Skin of body (tissue), 2 donors: ENCODE results near the gene PCED1B. TPM values are rescaled to one million over a fixed set of nuclear protein-coding genes. Genes with fewer than 3 reads are reported as not detected.

Source experiments
- DNase-seq: peaks from one replicate; lab custom pipeline; 2025; lab: John Stamatoyannopoulos, UW
- total RNA-seq: library from RNA; depleted of rRNA; stranded (reverse); fragments of >200 nt; gene quantifications from one replicate; pipeline ENCODE4 v1.2.3, GENCODE V29; 2014

PCED1B gene
- total RNA-seq, 1 donor from 2014 or later: 0.49 TPM

- no peak for DNase-seq
These were observed 41.3 kb downstream of the PCED1B start for GRCh38 chr12:47120736-47121135.

DNA sequence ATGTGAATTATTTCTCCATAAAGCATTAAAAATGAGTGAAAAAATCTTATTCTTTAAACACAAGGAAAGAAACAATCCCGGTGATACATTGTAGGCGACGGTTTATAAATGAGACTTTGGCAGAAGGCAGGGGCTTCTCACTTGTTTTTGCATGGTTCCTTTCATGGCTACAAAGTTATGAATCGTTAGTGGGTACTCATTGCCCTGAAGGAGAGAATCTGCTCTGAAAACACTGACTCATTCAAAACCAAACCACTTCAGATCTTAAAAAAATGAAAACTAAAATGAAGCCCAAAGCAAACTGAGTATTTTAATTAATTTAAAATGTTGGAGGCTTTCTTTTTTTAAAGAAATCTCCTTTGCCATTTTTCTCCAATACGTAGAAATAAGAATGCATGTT is 41.7 kb downstream of the PCED1B start:
- no peak for DNase-seq

DNA sequence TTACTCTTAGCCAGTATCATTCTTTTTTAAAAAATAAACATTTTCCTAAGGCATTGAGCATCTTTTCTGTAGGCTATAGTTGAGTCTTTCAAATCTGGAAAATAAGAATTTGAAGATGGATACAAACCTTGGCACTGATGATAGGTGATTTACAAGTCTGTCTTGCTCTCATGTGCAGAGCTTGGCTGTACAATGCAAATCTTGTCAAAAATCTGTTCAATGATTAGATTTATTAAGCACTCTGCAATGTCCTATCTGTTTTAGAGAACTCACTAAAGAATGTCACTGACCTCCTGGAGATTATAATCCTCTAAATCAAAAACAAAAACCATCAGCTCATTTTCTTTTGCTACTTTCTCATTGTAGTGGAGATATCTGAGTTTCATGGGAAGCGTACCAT is 43.2 kb downstream of the PCED1B start:
- DNase-seq: peak; percentile 61

DNA sequence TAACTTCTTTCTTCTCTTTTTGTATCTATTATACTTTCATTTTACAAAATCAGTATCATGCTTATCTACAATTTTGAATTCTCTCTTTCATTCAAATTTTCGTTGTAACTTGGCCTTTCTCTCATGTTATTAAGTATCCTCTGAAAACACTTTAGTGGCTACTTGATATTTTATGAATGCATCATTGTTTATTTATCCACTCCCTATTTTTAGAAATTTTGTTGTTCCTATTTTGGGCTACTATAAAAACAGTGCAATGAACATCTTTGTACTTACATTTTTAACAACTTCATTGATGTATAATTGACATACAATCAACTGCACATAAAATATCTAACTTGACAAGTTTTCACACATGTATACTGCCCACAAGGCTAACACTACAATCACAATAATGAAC is 44.3 kb downstream of the PCED1B start:
- no peak for DNase-seq

GRCh38 chr12:47124451-47124850 is 45.0 kb downstream of the PCED1B start:
- no peak for DNase-seq

DNA sequence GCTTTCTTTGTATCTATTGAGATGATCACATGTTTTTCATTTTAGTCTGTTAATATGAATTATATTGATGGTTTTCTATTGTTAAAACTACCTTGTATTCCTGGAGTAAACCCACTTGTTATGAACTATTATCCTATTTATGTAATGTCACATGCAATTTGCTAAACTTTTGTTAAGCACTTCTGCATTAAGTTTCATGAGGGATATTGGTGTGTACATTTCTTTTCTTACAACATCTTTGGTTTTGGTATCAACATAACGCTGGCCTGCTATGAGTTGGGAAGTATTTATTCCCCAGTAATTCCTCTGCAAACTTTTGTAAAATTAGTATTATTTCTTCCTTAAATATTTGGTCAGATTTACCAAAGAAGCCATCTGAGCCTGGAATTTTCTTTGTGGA is 46.8 kb downstream of the PCED1B start:
- no peak for DNase-seq

- no peak for DNase-seq
These were observed 51.6 kb downstream of the PCED1B start for GRCh38 chr12:47131011-47131410.

DNA sequence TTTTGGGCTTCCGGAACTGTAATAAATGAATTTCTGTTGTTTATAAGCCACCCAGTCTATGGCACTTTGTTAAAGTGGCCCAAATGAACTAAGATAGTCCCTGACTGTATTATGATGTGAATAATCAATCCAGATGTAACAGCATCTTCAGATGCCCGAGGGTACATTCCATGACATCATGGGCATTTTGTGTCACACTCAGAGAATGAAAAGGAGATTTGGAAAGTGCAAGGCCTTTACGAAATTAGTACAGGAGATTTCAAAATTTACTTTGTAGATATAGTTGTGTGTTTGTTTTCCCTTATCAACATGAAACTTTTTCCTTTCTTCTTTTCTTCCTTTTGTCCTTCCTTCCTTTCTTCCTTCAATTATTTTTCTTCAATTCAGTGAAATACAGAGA is 54.6 kb downstream of the PCED1B start:
- DNase-seq: no peak

DNA sequence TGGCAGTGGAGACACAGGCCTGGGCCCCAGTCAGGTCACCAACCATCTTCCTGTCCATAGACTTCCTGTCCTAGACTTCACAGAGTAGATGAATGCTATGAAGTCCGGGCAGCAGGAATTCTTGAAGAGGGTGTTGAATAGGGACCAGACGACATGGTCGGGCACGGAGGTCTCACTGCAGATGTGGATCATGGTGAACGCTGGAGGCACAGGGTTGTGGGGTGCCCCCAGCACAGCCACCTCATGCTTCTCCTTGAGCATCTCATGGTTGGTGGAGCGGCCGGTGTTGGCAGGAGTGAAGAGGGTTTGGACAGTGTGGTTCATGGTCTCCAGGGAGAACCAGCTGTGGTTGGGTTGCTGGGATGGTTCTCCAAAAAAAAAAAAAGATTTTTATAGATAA is 56.2 kb downstream of the PCED1B start:
- no peak for DNase-seq

DNA sequence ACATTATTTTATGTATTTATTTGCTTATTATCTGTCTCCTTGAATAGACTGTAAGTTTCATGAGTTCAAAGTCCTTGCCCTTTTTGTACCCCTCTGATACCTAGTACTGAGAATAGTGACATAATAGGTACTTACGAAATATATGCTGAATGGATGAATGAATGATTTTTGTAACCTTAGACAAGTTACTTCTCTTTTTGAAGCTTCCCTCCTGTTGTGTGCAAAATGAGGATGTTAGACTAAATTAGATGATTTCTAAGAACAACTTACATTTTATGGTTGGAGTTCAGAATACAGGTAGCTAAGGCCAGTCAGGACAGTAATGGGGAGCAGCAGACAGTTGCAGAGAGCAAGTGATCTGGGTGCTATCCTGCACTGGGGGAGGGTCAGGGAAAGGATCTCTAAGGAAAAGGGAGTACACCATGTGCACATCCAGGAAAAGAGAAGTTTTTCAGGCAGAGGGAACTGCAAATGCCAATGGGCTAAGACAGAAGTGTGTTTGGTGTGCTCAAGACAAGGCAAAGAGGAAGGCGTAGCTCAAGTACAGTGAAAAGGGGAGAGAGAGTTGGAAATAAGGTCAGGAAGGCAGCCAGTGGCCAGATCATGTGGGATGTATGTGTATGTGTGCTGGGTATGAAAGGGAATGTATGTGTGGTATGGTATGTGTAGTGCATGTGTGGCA is 59.7 kb downstream of the PCED1B start:
- no peak for DNase-seq

- no peak for DNase-seq
These were observed 62.0 kb downstream of the PCED1B start for GRCh38 chr12:47141459-47141858.

- no peak for DNase-seq
These were observed 65.3 kb downstream of the PCED1B start for GRCh38 chr12:47144769-47145168.

GRCh38 chr12:47145188-47145587 is 65.8 kb downstream of the PCED1B start:
- DNase-seq: no peak

DNA sequence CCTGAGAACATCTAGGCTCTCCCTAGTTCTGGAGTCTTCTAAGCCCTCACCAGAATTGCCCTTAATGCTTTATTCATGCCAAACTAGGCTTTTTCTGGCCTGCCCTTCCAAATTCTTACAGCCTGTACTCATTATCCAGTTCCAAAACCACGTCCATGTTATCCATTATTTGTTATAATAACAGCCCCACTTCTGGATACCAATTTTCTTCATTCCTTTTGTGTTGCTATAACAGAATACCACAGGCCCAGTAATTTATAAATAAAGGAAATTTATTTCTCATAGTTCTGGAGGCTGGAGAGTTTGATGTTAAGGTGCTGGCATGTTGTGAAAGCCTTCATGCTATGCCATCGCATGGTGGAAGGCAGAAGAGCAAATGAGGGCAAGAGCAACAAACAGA is 68.3 kb downstream of the PCED1B start:
- DNase-seq: no peak

DNA sequence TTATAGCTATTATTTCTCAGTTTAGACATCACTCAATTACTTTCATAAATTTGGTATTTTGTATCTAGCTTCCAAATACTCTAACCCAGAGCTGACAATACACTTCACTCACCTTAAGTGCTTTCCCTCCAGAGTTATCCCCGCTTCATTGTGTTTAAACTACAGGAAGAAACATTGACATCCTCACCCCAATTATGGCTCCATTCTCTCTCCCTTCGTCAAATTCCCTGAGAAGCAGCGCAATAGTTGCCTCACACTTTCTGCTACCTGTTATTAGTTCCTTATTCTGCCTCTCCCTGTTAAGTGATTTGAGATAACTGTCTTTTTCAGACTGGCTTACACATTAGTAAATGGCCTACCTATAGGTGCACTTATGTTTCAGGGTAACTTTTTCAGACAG is 69.7 kb downstream of the PCED1B start:
- DNase-seq: no peak

GRCh38 chr12:47152095-47152494 is 72.7 kb downstream of the PCED1B start:
- DNase-seq: no peak

DNA sequence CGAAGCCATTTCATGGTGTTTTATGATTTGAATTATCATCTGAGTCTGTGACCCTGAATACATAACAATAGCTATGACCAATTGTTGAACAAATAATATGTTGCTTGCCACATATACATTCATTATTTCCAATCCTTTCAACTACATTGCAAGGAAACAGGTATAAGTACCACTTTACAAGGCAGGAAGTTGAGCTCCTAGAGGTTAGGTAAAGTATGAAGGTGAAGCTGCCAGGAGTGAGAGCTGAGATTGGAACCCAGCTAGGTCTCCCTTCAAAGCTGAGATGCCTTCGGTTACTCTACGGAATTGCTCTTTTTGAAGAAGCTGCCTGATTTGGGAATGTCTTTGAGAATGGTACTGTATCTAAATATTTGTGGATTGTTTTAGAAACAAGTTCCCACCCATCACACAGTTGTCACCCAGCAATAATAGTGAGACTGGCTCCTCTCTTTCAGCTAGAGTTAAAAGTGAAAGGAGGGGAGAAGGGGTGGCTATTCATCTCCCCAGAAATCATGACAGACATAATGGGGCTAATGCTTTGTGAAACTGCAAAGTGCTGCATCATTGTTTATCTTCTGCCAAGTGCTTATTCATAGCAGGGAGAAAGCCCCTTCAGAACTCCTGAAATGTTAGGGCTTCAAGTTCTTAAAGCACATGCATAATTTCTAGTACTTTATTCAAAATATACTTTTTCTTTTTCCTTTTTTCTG is 76.2 kb downstream of the PCED1B start:
- DNase-seq: no peak

- DNase-seq: no peak
These were observed 76.8 kb downstream of the PCED1B start for GRCh38 chr12:47156167-47156736.

GRCh38 chr12:47158792-47159191 is 79.4 kb downstream of the PCED1B start:
- no peak for DNase-seq

DNA sequence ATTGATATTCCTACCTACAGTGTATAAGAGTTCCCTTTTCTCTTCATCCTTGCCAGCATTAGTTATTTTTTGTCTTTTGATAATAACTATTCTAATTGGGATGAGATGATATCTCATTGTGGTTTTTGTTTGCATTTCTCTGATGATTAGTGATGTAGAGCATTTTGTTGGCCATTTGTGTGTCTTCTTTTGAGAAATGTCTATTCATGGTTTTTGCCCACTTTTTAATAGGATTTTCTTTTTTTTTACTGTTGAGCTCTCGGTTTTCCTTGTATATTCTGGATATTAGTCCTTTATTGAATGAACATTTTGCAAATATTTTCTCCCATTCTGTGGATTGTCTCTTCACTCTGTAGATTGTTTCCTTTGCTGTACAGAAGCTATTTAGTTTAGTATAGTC is 79.9 kb downstream of the PCED1B start:
- no peak for DNase-seq

DNA sequence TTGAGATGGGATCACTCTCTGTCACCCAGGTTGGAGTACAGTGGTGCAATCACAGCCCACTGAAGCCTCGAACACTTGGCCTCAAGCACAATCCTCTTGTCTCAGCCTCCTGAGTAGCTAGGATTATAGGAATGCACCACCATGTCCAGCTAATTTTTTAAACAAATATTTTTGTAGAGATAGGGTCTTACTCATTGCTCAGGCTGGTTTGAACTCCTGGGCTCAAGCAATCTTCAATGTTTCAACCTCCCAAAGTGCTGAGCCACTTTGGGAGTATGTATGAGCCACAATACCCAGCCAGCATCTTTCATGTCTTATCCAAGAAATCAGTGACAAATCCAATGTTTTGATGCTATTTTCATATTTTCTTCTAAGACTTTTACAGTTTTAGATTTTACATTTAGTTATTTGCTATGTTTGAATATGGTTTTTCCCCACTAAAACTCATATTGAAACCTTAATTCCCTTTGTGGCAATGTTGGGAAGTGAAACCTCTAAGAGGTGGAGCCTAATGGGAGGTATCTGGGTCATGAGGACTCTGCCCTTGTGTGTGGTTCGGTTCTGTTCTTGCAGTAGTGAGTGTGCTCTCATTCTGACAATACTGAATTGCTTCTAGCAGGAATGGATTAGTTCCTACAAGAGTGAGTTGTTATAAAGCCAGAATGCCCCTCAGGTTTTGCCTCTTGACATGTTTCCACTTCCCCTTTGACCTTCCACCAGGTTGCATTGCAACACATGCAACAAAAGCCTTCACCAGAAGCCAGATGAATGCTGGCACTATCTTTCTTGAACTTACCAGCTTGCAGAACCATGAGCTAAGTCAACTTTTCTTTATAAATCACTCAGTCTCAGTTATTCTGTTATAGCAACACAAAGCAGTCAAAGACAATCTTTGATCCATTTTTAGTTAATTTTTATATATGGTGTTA is 81.2 kb downstream of the PCED1B start:
- DNase-seq: no peak

DNA sequence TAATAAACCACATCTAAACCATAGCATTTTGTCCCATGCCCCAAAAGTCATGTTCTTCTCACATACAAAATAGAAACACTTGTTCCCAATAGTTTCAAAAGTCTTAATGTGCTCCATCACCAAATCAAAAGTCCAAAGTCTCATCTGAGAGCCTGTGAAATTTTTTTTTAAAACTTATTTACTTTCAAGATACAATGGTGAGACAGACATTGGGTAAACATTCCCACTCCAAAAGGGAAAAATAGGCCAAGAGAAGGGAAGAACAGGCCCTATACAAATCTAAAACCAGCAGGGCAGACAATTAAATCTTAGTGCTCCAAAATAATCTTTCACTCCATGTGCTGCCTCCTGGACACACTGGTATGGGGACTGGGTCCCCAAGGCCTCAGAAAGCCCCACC is 84.7 kb downstream of the PCED1B start:
- no peak for DNase-seq
